HCT116 (cell line): ENCODE results near the gene DTNBP1. TPM values are rescaled to one million over a fixed set of nuclear protein-coding genes. Genes with fewer than 3 reads are reported as not detected.

Experiments used
- ATAC-seq: fragments of 200-7000 bp; cut with Tn5 transposase; 2 replicates; pipeline ENCODE4 v1.9.1; 2020; ENCODE audit warnings: mild to moderate bottlenecking, moderate library complexity
- BruUV-seq: library from RNA; stranded (reverse); fragments of 400-500 nt; replicated peaks from 2 replicates; lab custom pipeline; 2021; lab: Mats Ljungman, UMichigan
- CTCF ChIA-PET: fragments of 300-600 bp; sonication (Branson Sonifier 250); formaldehyde crosslinking; loops from one replicate; lab custom pipeline; 2021; ENCODE audit warnings: antibody characterized with exemption; lab: Charles Lee
- POLR2A ChIA-PET: fragments of 300-600, 350-600 bp; sonication (Branson Sonifier 250); formaldehyde crosslinking; loops from one replicate; lab custom pipeline; 2021; ENCODE audit warnings: antibody characterized with exemption; lab: Charles Lee
- RAD21 ChIA-PET, 2 experiments: fragments of 300-600 bp; sonication (Branson Sonifier 250); formaldehyde crosslinking; loops; one replicate each; lab custom pipeline; 2023; ENCODE audit warnings: low total read pairs in 2 of 2; ENCODE audit not compliant: uncharacterized antibody in 2 of 2, unreplicated experiment in 2 of 2, low non-redundant PET in 1 of 2; lab: Charles Lee
- DNase-seq: peaks from one replicate; pipeline ENCODE4 v3.0.0-alpha.2; 2010; ENCODE audit warnings: low read depth, low spot score
- H2AFZ ChIP-seq: fragments of 200-600 bp; shearing (Covaris generic), sonication (generic); 2 replicates; pipeline ENCODE4 v1.6.1; 2017; ENCODE audit warnings: low read depth, mixed run types, mixed read lengths, antibody characterized with exemption, low read length; ENCODE audit not compliant: poor library complexity, severe bottlenecking
- H3K27ac ChIP-seq: 2 replicates; pipeline ENCODE4 v1.5.1; 2012; ENCODE audit warnings: low read depth, low read length
- H3K27me3 ChIP-seq: fragments of 200-600 bp; sonication (generic); 2 replicates; pipeline ENCODE4 v1.6.1; 2016; ENCODE audit warnings: mixed run types, low read length, mixed read lengths; ENCODE audit not compliant: insufficient read depth
- H3K36me3 ChIP-seq, 2 experiments: fragments of 200-500 bp in 1 of 2; fragments of 200-600 bp in 1 of 2; sonication (Bioruptor generic) in 1 of 2; sonication (generic) in 1 of 2; 2 replicates each; pipeline versions ENCODE4 v1.5.1 to v1.6.1; 2014 to 2016; ENCODE audit warnings: low read length in 2 of 2, inconsistent platforms in 1 of 2, mixed read lengths in 1 of 2, mixed run types in 1 of 2; ENCODE audit not compliant: insufficient read depth in 2 of 2, control insufficient read depth in 1 of 2
- H3K4me1 ChIP-seq, 2 experiments: fragments of 200-600 bp in 1 of 2; sonication (generic) in 1 of 2; 2 replicates each; pipeline versions ENCODE4 v1.5.1 to v1.6.1; 2012 to 2017; ENCODE audit warnings: low read length in 2 of 2, inconsistent platforms in 1 of 2, mild to moderate bottlenecking in 1 of 2, mixed read lengths in 1 of 2, mixed run types in 1 of 2, moderate library complexity in 1 of 2; ENCODE audit not compliant: insufficient read depth in 2 of 2, control insufficient read depth in 1 of 2
- H3K4me2 ChIP-seq: fragments of 200-600 bp; sonication (generic); 2 replicates; pipeline ENCODE4 v1.6.1; 2017; ENCODE audit warnings: mixed run types, low read length, mixed read lengths
- H3K4me3 ChIP-seq, 2 experiments: fragments of 200-600 bp in 1 of 2; sonication (generic) in 1 of 2; replicated peaks in 1 of 2; 2 replicates each; pipeline ENCODE4 v1.5.1; 2011 to 2016; ENCODE audit warnings: low read length in 2 of 2, control low read depth in 1 of 2, low read depth in 1 of 2, mild to moderate bottlenecking in 1 of 2, mixed read lengths in 1 of 2, mixed run types in 1 of 2
- H3K79me2 ChIP-seq: fragments of 200-600 bp; sonication (generic); 2 replicates; pipeline ENCODE4 v1.6.1; 2017; ENCODE audit warnings: mild to moderate bottlenecking, mixed run types, low read length, moderate library complexity, mixed read lengths; ENCODE audit not compliant: insufficient read depth
- H3K9ac ChIP-seq: fragments of 200-600 bp; sonication (generic); 2 replicates; pipeline ENCODE4 v1.6.1; 2016; ENCODE audit warnings: low read length, mixed read lengths
- H3K9me2 ChIP-seq: fragments of 200-600 bp; sonication (generic), shearing (Covaris generic); 2 replicates; pipeline ENCODE4 v1.6.1; 2017; ENCODE audit warnings: mixed run types, mild to moderate bottlenecking, moderate library complexity; ENCODE audit not compliant: insufficient read depth
- H3K9me3 ChIP-seq, 2 experiments: fragments of 200-500 bp in 1 of 2; fragments of 200-600 bp in 1 of 2; sonication (Bioruptor generic) in 1 of 2; sonication (generic) in 1 of 2; 2 replicates each; pipeline ENCODE4 v1.6.1; 2014 to 2017; ENCODE audit warnings: low read length in 2 of 2, mixed read lengths in 2 of 2, inconsistent platforms in 1 of 2, low read depth in 1 of 2, mild to moderate bottlenecking in 1 of 2, mixed run types in 1 of 2, moderate library complexity in 1 of 2; ENCODE audit not compliant: control insufficient read depth in 1 of 2, insufficient read depth in 1 of 2
- H4K20me1 ChIP-seq: fragments of 200-600 bp; sonication (generic), shearing (Covaris generic); 2 replicates; pipeline ENCODE4 v1.6.1; 2017; ENCODE audit warnings: mixed run types, mild to moderate bottlenecking, moderate library complexity; ENCODE audit not compliant: insufficient read depth
- ATF3 ChIP-seq: IDR thresholded peaks from 2 replicates; pipeline ENCODE4 v1.6.1; 2012
- EGR1 ChIP-seq: IDR thresholded peaks from 2 replicates; pipeline ENCODE4 v1.6.1; 2012; ENCODE audit warnings: low read depth
- EZH2phosphoT487 ChIP-seq: fragments of 200-600 bp; IDR thresholded peaks from 2 replicates; pipeline ENCODE4 v1.6.1; 2018; ENCODE audit warnings: antibody characterized with exemption, borderline replicate concordance
- JUND ChIP-seq: IDR thresholded peaks from 2 replicates; pipeline ENCODE4 v1.6.1; 2012
- MAX ChIP-seq: IDR thresholded peaks from 2 replicates; pipeline ENCODE4 v1.6.1; 2012
- POLR2AphosphoS5 ChIP-seq: IDR thresholded peaks from 2 replicates; pipeline ENCODE4 v1.6.1; 2011; ENCODE audit warnings: mild to moderate bottlenecking, low read depth, low read length, moderate library complexity
- RAD21 ChIP-seq: IDR thresholded peaks from 2 replicates; pipeline ENCODE4 v1.6.1; 2012; ENCODE audit warnings: low read depth, mild to moderate bottlenecking
- REST ChIP-seq: IDR thresholded peaks from 2 replicates; pipeline ENCODE4 v1.6.1; 2012; ENCODE audit warnings: low read depth
- SIN3A ChIP-seq: IDR thresholded peaks from 2 replicates; pipeline ENCODE4 v1.6.1; 2012; ENCODE audit warnings: low read depth
- TCF7L2 ChIP-seq: IDR thresholded peaks from 2 replicates; pipeline ENCODE4 v1.7.0; 2011; ENCODE audit warnings: borderline replicate concordance, inconsistent platforms; ENCODE audit not compliant: insufficient read depth, insufficient read length; ENCODE audit errors: extremely low read depth
- YY1 ChIP-seq: IDR thresholded peaks from 2 replicates; pipeline ENCODE4 v1.6.1; 2011; ENCODE audit warnings: low read length, low read depth, moderate library complexity, mild to moderate bottlenecking; ENCODE audit not compliant: insufficient replicate concordance; ENCODE audit errors: extremely low read depth
- ZNF274 ChIP-seq: fragments of 200-500 bp; sonication (Bioruptor generic); IDR thresholded peaks from 2 replicates; pipeline ENCODE4 v1.6.1; 2014; ENCODE audit warnings: mild to moderate bottlenecking, low read depth, low read length, inconsistent platforms
- intact Hi-C: fragments of 100-400 bp; cut with micrococcal nuclease; formaldehyde crosslinking; loops from 2 replicates; pipeline ENCODE4 v1.10.0; 2022
- total RNA-seq: library from RNA; stranded (reverse); gene quantifications from one replicate; pipeline ENCODE4 v1.2.1, GENCODE V29; 2021; ENCODE audit not compliant: unreplicated experiment

DTNBP1 gene
- total RNA-seq, 1 experiment from 2014 or later = 16.7 TPM

- Histone ChIP-seq H3K9ac (no peak overlapping the region), H3K4me1 (no peaks in the 10 kb centered on the region), H3K4me2 (no peak overlapping the region), H2AFZ (no peak overlapping the region), H3K79me2 (no peaks in the 10 kb centered on the region), H3K9me3 (no peaks in the 10 kb centered on the region), H3K27me3 (no peaks in the 10 kb centered on the region), H3K27ac (no peak overlapping the region), H3K4me3 (no peak overlapping the region), H4K20me1 (no peaks in the 10 kb centered on the region), H3K36me3 (no peaks in the 10 kb centered on the region), H3K9me2 (no peaks in the 10 kb centered on the region)
- ChIA-PET RAD21 (no interaction called here), CTCF (no interaction called here), POLR2A (no interaction called here)
- intact Hi-C loops = no loop called here
- no peak for DNase-seq
- no TSS peak for BruUV-seq
- no peak for ATAC-seq
- no peak for TF ChIP-seq RAD21
- TF ChIP-seq MAX = no peak
- TF ChIP-seq REST = no peak
- no peak for TF ChIP-seq YY1
- TF ChIP-seq ZNF274 = no peak
- no peak for TF ChIP-seq SIN3A
- no peak for TF ChIP-seq EZH2phosphoT487
- no peak for TF ChIP-seq POLR2AphosphoS5
- TF ChIP-seq EGR1 = no peak
- no peak for TF ChIP-seq JUND
- TF ChIP-seq ATF3 = no peak
- no peak for TF ChIP-seq TCF7L2
Measured at GRCh38 chr6:15577106-15577505, 85.7 kb downstream of the DTNBP1 start.
